DMS114 treated with DMSO at 0.1 percent for 48 hours (cell line): ENCODE results near the gene HOXD4.

Experiments
- DNase-seq: peaks from one replicate; lab custom pipeline; 2025; ENCODE audit not compliant: unreplicated experiment; lab: John Stamatoyannopoulos, UW

The HOXD4 gene

DNA sequence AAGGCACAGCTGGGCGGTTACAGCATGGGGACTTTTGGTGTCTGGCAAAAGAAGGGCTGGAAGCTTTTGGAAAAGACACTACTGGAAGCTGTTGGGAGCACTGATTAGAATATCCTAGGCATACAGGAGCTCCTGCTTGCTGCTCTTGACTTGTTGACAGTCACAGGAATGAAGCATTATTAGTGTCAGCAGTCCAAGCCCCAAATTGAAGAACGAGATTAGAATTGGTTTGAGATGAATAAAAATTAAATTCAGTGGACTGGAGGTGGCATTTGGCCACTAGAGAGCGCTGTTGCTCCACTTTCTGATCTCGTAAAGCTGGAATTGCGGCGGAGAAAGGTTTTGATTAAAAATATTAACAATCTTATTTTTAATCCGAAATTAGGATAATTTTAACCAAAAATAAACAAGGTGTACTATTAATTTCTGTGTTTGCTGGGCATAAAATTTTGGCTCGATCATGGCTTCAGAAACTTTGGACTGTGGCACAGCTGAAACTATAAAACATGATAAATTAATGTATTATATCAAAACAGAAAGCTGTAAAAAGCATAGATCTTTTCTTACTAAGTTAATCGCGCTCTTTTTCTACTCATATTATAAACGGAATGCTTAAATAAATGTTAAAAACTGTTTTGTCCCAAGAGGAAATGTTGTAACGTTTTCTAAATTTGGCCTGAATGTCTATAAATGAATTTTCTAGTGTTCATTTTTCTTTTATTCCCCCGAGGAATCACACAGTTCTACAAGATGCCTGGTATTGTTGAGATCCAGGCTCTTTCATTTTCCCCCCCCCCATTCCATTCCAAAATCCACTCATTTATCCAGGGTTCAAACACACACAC lies 24.2 kb upstream of the HOXD4 start:
- peak; percentile 42 for DNase-seq

GRCh38 chr2:176127774-176128072 lies 23.6 kb upstream of the HOXD4 start:
- no peak for DNase-seq

DNA sequence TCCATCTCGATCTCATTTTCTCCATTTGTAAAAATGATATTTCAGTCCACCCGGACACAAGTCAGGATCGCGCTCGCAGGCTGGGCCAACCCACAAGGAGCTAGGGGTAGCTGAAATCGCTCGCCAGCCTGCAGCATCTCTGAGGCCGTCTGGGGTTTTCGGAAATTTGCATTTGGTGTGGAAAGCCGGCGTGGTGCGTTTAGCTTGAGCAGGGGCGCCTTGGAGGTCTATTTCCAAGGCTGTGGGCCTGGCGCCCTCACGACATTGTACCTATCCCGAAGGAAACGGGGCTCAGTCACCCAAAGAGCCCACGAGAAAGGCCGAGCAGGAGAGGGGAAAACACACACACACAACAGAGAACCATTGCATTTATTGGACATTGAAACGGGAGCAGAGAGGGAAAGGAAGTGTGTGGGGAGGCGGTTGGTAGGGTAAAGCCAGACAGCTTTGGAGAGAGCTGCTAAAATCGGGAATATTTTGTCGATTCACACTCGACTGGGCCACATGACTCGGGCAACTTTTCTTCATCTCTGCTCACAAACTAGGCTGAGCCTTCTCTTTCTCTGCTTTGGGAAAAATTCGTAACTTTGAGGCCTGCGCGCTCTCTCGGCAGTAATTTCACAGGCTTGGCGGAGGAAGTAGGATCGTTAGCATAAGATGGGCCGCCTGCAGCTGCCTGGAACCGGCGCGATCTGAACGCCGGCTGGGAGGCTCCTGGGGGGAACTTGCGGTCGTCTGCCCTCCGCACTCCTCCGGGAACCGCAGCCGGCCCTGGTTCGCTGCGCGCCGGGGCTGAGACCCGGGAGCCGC lies 23.0 kb upstream of the HOXD4 start:
- no peak for DNase-seq

GRCh38 chr2:176128982-176129796 lies 22.2 kb upstream of the HOXD4 start, which contains the start of gene HOXD8:
TSS of gene HOXD8 (plus strand) at chr2:176129705. CDS start at chr2:176130367, 662 bp downstream.
- DNase-seq = peak; percentile 50

DNA sequence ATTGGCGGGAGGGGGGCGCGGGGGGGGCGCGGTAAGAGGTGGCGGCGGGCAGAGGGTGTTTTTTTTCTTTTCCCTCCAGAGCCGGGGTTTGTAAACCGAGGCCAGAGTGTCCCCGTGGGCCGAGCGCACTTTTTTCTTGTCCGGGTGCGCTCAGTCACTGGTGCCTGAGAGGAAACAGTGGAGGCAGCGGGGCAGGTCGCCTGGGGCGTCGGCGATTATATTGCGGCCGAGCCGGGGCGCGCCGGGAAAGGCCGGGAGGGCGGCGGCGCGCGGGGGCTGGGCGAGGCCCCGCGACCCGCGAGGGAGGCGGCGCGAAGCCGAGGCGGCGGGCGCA lies 21.6 kb upstream of the HOXD4 start:
- no peak for DNase-seq

GRCh38 chr2:176130147-176130956 lies 21.0 kb upstream of the HOXD4 start:
- no peak for DNase-seq

DNA sequence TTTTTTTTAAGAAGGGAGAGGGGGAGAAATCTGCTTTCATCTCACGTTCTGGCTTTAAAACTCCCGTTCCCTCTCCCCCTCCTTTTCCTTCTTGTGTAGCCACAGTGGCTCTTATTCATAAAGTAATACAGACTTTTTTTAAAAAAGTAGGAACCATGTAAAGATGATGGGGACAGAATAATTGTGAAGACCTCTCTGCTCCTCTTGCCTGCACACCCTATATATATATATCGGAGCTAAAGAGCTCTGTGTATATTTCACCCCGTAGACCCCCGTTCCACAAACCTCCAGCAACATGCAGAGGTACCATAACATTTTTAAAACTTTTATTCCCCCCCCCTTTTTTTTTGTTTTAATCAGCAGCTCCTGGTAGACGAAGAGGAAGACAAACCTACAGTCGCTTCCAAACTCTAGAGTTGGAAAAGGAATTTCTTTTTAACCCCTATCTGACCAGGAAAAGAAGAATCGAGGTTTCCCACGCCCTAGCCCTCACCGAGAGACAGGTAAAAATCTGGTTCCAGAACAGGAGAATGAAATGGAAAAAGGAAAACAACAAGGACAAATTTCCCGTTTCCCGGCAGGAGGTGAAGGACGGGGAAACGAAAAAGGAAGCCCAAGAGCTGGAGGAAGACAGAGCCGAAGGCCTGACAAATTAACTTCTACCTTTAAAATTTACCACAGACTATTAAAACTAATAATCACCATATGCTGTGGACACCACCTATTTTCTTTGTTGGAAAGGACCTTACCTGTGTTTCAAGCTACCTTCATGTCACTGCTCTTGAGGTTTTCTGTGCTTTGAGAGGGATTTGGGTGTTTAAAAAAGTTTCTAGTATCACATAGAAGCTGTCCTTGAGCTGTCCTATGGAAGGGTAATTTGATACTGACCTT lies 20.1 kb upstream of the HOXD4 start:
- no peak for DNase-seq

DNA sequence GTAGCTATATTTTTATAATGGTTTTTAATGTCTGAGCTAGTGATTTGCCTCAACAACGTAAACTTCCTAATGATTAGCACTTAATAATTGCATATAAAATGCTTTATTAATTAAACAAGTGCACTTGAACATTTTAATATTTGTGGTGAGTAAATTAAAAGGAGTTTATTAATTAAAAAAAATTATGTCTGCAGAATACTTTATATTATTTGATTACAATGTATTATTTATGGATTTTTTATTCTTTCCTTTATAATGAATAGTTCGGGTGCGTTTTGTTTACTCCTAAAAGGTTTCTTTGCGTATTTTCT lies 19.5 kb upstream of the HOXD4 start:
- DNase-seq = no peak

GRCh38 chr2:176132205-176133171 lies 18.9 kb upstream of the HOXD4 start:
- DNase-seq = no peak

GRCh38 chr2:176133389-176133788 lies 18.0 kb upstream of the HOXD4 start:
- DNase-seq = no peak

DNA sequence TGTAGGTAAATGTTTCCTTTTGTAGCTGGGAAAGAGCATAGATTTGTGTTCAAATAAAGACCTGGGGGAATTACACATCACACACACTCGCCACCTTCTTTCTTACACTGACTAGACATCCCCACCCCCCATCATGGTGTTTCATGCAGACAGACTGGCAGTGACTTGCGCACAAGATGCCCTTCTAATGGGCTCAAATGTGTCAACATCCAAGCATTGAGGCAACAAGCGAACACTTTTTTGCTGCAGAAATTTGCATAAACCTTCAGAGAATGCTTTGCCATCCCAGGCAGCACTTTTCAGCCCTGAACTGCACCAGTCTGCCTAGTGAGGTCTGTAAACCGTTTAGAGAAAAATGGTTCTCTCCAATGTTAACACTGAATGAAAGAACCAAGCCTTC lies 17.3 kb upstream of the HOXD4 start:
- DNase-seq = no peak

DNA sequence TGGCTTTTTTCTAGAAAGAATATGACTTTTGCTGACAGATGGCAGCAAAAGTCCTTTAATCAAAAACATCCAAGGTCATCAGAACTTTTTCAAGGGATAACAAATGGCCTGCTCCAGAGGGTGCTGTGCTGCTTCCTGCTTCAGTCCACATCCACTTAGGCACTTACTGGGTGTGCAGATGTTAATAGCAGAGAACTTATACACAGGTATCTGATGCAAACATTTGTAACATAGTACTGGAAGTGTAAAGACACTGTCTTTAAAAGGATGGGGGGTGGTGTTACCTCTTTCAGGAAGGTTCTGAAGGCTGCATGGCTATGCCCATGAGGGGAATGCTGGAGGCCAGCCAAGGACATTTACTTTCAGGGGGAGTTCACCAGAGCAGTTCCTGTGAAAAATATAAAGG lies 16.3 kb upstream of the HOXD4 start:
- peak; percentile 17 for DNase-seq

GRCh38 chr2:176136374-176137251 lies 14.7 kb upstream of the HOXD4 start:
- no peak for DNase-seq

GRCh38 chr2:176137252-176137580 lies 14.1 kb upstream of the HOXD4 start:
- DNase-seq = no peak

DNA sequence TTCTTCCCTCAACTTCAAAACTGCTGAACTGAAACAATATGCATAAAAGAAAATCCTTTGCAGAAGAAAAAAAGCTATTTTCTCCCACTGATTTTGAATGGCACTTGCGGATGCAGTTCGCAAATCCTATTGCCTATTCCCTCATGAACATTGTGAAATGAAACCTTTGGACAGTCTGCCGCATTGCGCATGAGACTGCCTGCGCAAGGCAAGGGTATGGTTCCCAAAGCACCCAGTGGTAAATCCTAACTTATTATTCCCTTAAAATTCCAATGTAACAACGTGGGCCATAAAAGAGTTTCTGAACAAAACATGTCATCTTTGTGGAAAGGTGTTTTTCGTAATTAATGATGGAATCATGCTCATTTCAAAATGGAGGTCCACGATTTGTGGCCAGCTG lies 13.4 kb upstream of the HOXD4 start:
- DNase-seq = no peak

GRCh38 chr2:176138526-176138922 lies 12.8 kb upstream of the HOXD4 start:
- DNase-seq = no peak

DNA sequence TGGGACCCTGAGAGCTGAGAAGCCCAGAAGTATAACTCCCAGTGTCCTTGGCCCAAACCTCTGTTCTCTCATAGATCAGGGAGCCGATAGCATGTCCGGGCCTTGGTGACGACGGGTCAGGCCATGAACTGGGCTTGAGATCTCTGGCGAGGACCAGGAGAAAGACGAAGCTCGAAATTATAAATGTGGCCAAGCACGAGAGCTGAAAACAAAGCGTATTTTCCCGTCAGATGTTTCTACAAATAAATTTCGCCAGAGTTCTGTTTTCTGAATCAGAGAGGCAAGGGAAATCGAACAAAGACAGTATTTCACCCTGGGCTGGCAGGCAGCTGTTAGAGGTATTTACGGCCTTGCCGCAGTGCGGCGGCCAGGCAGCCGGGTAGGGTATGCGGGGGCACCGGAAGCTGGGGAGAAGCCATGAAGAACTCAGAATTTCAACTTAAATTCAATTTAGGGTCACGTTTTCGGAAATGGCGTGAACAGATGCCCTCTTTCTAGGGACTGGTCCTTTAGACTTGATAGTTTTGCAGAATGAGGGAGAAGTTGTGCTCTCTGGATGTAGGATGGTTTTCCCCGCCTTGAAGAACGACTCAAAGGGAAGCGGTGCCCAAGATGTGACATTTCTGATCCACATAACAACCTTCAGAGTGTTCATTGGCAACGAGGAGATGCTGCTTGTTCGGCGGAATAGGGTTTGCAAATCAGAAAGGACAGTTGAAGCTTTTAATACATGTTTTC lies 12.3 kb upstream of the HOXD4 start:
- DNase-seq = no peak
